GM13976 (cell line): ENCODE measurements around the gene CRTAC1.

Source experiments
- DNase-seq: peaks from one replicate; pipeline ENCODE4 v3.0.0; 2012; ENCODE audit warnings: low spot score
- in situ Hi-C: fragments of 300-500 bp; cut with MboI; formaldehyde crosslinking; loops from one replicate; pipeline ENCODE4 v1.12.0; 2022; ENCODE audit warnings: low sequenced_read_pairs, mixed read lengths, inconsistent platforms; ENCODE audit not compliant: unreplicated experiment
- TF ChIP-seq, protein P1 (sequence below): IDR thresholded peaks from 2 replicates; pipeline ENCODE4 v1.5.1; 2012; ENCODE audit warnings: borderline replicate concordance, mild to moderate bottlenecking; ENCODE audit not compliant: insufficient read depth; ENCODE audit errors: extremely low read depth, missing control alignments, control extremely low read depth

The CRTAC1 gene

DNA sequence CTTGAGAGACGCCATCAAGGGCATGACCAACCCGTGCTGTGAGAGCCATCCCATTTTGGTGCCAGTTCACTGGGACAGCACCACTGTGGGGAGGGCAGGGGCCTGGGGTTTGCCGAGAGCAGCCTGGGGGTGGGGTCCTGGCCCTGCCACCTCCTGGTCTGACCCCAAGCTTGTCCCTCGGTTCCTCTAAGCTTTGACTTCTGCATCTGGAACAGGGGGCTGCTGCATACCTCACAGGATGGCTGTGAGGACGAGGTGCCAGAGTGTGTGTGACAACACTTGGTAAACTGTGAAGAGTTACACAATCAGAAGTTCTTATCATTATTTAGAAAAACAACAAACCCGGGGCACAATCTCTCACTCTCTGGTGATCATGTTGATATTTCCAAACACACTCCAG lies 89.9 kb downstream of the CRTAC1 start:
- TF ChIP-seq, protein P1, sequence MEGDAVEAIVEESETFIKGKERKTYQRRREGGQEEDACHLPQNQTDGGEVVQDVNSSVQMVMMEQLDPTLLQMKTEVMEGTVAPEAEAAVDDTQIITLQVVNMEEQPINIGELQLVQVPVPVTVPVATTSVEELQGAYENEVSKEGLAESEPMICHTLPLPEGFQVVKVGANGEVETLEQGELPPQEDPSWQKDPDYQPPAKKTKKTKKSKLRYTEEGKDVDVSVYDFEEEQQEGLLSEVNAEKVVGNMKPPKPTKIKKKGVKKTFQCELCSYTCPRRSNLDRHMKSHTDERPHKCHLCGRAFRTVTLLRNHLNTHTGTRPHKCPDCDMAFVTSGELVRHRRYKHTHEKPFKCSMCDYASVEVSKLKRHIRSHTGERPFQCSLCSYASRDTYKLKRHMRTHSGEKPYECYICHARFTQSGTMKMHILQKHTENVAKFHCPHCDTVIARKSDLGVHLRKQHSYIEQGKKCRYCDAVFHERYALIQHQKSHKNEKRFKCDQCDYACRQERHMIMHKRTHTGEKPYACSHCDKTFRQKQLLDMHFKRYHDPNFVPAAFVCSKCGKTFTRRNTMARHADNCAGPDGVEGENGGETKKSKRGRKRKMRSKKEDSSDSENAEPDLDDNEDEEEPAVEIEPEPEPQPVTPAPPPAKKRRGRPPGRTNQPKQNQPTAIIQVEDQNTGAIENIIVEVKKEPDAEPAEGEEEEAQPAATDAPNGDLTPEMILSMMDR: no peak

DNA sequence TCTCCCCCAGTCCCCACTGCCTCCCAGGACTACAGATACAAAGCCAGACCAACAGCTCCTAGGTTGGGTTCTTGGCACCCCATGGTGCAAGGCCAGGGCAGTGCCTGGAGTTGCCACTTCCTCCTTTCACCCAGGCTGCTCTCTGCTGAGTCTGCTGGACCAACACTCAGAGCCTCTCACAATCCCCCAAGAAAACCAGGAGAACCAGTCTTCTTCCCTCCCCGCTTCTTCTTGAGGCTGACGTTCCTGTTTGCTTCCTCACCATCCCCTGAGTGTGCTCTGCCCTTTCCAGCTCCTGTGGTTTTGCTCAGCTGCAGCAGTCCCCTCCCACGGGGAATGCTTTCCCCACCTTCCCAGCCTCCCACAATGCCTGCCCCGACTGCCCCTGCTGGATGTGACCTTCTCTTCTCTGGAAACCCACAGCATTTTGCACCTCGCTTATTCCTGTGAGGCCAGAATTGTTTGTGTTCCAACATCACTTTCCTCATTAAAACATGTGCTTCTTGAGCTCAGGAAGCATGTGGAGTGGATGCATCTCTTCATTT lies 90.9 kb downstream of the CRTAC1 start:
- TF ChIP-seq, protein P1: no peak
- in situ Hi-C loops: no loop called here
- no peak for DNase-seq

More for the DNA sequence above, 89.9 kb downstream of the CRTAC1 start:
- DNase-seq: no peak
- in situ Hi-C loops: no loop called here

DNA sequence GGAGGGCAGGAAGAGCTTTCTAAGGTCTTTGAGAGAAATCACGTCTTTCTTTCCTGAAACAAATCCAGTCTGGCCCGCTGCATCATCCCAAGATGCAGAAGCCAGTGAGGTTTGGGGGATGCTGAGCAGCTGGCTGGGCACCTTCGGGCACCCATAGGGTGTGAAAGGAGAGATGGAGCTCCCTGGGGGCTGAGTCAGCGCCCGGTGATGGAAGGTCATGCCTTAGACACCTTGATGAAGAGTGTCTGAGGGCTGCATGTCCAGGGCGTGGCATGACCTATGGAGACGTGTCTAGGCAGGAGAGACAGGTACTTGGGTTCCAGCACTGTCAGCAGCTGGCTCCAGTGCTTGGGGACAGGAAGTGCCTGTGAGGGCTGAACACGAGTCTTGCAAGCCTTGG lies 92.5 kb downstream of the CRTAC1 start:
- TF ChIP-seq, protein P1: no peak

DNA sequence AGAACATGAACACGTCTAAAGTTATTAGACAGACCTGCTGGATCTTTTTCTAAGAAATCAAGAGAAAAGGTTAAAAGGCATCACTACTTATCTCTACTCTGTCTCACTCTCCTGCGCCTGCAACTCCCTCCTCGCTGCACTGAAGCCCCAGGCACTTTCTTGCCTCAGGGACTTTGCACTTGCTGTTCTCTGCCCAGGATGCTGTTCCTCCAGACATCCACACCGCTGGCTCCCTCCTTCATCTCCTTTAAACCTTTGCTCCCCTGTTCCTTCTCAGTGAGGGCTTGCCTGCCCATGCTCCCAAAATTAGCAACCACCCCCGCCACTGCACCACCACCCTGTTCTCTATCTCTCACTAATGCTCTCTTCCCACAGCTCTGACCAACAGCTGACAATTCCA lies 93.4 kb downstream of the CRTAC1 start:
- in situ Hi-C loops: no loop called here
- TF ChIP-seq, protein P1: no peak
- no peak for DNase-seq

More for the DNA sequence above, 92.5 kb downstream of the CRTAC1 start:
- in situ Hi-C loops: no loop called here
- no peak for DNase-seq

DNA sequence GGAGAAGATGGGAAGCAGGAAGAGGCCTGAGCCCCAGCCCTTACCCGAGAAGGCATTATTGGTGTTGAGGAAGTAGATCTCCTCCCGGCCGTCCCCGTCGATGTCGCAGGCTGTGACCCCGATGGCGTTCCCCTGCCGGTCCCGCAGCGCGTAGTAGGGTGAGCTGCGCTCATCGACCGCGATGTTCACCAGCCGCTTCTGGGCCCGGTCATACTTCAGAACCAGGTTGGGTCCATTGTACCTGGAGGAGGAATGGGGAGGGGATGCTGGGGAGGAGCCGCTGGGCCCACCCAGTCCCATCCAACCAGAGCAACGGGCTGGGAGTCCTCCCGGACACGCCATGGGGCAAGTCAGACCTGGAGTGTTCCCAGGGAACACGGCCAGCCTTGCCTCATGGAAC lies 94.3 kb downstream of the CRTAC1 start:
- DNase-seq: no peak
- in situ Hi-C loops: no loop called here
- TF ChIP-seq, protein P1: no peak

DNA sequence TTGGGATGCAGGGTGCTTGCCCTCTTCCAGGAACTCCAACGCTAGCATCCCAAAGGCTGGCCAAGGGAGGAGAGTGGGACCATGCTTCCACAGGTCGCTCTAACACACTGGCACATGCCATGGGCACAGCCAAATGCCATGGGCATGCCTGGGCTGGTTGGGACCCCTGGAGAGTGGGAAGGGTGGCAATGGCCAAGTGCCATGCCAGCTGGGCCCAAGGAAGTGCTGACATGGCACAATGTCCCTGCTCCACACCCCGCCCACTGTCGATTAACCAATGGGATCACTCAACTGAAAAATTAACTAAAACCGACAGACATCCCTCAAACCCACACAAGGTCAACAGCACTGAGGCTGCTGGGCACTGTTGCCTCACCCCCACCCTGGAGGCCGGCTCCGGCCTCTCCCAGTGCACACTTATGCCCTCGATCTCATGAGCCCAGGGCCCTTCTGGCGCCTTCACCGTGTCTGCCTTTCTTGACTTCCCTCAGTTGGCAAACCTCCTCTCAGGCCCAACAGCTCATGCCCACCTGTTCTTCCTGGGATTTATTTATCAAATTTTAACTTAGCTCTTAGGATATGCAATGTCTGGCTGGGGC lies 97.4 kb downstream of the CRTAC1 start:
- no peak for DNase-seq
- in situ Hi-C loops: no loop called here
- TF ChIP-seq, protein P1: no peak
